ENCODE measurements around the gene SIX4. TPM values are rescaled to one million over a fixed set of nuclear protein-coding genes. Genes with fewer than 3 reads are reported as not detected.

The SIX4 gene
- polyA plus RNA-seq, 1 experiment = 4.7 TPM

- Histone ChIP-seq H3K36me3 (ENCODE audit: control insufficient read depth, insufficient read depth, low read length) (no peaks in the 10 kb centered on the region), H3K4me3 (ENCODE audit: low read depth, low read length) (no peak overlapping the region), H3K27me3 (ENCODE audit: control insufficient read depth, insufficient read depth, low read length) (no peaks in the 10 kb centered on the region)
- DNase-seq (ENCODE audit: low read depth) = no peak
- ChIA-PET CTCF (interaction anchor here (0.6 to 0.7 kb wide), 3 partner anchors 21 to 375 kb away, joined by 3 read pairs; no protein-coding TSS in a partner anchor), POLR2A (no interaction called here)
- no peak for TF ChIP-seq CTCF (IDR thresholded peaks at IDR 0.05; ENCODE audit: insufficient read depth, low read depth, low read length)
Observed at GRCh38 chr14:60677701-60678100, 46.5 kb downstream of the SIX4 start.

GRCh38 chr14:60670989-60671388, 53.2 kb downstream of the SIX4 start:
- ChIA-PET POLR2A (no interaction called here), CTCF (no interaction called here)
- no peak for TF ChIP-seq CTCF (IDR thresholded peaks at IDR 0.05; ENCODE audit: insufficient read depth, low read depth, low read length)
- H3K36me3 ChIP-seq (ENCODE audit: control insufficient read depth, insufficient read depth, low read length) = no peaks in the 10 kb centered on the region
- no peak for DNase-seq (ENCODE audit: low read depth)
- H3K27me3 ChIP-seq (ENCODE audit: control insufficient read depth, insufficient read depth, low read length) = no peaks in the 10 kb centered on the region
- H3K4me3 ChIP-seq (ENCODE audit: low read depth, low read length) = no peak overlapping the region

- Histone ChIP-seq H3K4me3 (ENCODE audit: low read depth, low read length) (no peak overlapping the region), H3K36me3 (ENCODE audit: control insufficient read depth, insufficient read depth, low read length) (no peaks in the 10 kb centered on the region), H3K27me3 (ENCODE audit: control insufficient read depth, insufficient read depth, low read length) (no peaks in the 10 kb centered on the region)
- TF ChIP-seq CTCF (IDR thresholded peaks at IDR 0.05; ENCODE audit: insufficient read depth, low read depth, low read length) = no peak
- ChIA-PET POLR2A (no interaction called here), CTCF (no interaction called here)
- DNase-seq (ENCODE audit: low read depth) = no peak
Observed at GRCh38 chr14:60668431-60669112, 55.6 kb downstream of the SIX4 start.

- Histone ChIP-seq H3K36me3 (ENCODE audit: control insufficient read depth, insufficient read depth, low read length) (no peaks in the 10 kb centered on the region), H3K27me3 (ENCODE audit: control insufficient read depth, insufficient read depth, low read length) (no peaks in the 10 kb centered on the region), H3K4me3 (ENCODE audit: low read depth, low read length) (no peak overlapping the region)
- CTCF ChIA-PET = interaction anchor here (1.2 kb wide), 1 partner anchor 9 kb away, joined by 3 read pairs; no protein-coding TSS in a partner anchor
- TF ChIP-seq CTCF (IDR thresholded peaks at IDR 0.05; ENCODE audit: insufficient read depth, low read depth, low read length) = no peak
- no peak for DNase-seq (ENCODE audit: low read depth)
- POLR2A ChIA-PET = no interaction called here
Observed at GRCh38 chr14:60665177-60665550, 59.0 kb downstream of the SIX4 start.

- DNase-seq (ENCODE audit: low read depth) = no peak
- H3K4me3 ChIP-seq (ENCODE audit: low read depth, low read length) = no peak overlapping the region
- no peaks in the 10 kb centered on the region for H3K36me3 ChIP-seq (ENCODE audit: control insufficient read depth, insufficient read depth, low read length)
- ChIA-PET POLR2A (no interaction called here), CTCF (interaction anchor here (0.6 kb wide), 2 partner anchors 335 to 347 kb away, joined by 3 to 5 read pairs; no protein-coding TSS in a partner anchor)
- TF ChIP-seq CTCF (IDR thresholded peaks at IDR 0.05; ENCODE audit: insufficient read depth, low read depth, low read length) = no peak
- no peaks in the 10 kb centered on the region for H3K27me3 ChIP-seq (ENCODE audit: control insufficient read depth, insufficient read depth, low read length)
Observed at GRCh38 chr14:60662982-60663381, 61.2 kb downstream of the SIX4 start.
